WI38 (cell line): ENCODE data around the gene ZFYVE9.

Experiments
- H3K4me3 ChIP-seq: 2 replicates; pipeline ENCODE4 v1.5.1; 2011; ENCODE audit warnings: low read depth, mild to moderate bottlenecking, control low read depth, low read length
- TF ChIP-seq, protein P1 (sequence below): IDR thresholded peaks from 2 replicates; pipeline ENCODE4 v1.5.1; 2012; ENCODE audit warnings: low read depth, mild to moderate bottlenecking, control low read depth, low read length

Gene ZFYVE9

DNA sequence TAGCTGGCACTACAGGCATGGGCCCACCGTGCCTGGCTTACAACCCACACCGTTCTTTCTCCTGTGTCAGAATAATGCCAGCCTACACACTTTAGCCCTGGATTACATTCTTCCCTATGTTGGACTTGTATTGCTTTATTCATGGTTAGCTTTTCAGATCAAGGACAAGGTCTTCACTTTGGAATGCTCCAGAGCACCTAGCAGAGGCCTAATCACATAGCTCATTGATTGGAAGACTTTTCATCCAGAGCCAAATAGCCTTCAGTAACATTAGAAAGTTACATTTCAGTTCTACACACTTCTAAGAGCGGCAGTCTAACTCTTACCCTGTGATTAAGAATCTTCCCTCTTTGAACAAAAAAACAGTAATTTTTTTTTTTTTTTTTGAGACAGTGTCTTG is 29.4 kb upstream of the ZFYVE9 start:
- H3K4me3 ChIP-seq, result no peak overlapping the region
- TF ChIP-seq, protein P1, sequence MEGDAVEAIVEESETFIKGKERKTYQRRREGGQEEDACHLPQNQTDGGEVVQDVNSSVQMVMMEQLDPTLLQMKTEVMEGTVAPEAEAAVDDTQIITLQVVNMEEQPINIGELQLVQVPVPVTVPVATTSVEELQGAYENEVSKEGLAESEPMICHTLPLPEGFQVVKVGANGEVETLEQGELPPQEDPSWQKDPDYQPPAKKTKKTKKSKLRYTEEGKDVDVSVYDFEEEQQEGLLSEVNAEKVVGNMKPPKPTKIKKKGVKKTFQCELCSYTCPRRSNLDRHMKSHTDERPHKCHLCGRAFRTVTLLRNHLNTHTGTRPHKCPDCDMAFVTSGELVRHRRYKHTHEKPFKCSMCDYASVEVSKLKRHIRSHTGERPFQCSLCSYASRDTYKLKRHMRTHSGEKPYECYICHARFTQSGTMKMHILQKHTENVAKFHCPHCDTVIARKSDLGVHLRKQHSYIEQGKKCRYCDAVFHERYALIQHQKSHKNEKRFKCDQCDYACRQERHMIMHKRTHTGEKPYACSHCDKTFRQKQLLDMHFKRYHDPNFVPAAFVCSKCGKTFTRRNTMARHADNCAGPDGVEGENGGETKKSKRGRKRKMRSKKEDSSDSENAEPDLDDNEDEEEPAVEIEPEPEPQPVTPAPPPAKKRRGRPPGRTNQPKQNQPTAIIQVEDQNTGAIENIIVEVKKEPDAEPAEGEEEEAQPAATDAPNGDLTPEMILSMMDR, result no peak

DNA sequence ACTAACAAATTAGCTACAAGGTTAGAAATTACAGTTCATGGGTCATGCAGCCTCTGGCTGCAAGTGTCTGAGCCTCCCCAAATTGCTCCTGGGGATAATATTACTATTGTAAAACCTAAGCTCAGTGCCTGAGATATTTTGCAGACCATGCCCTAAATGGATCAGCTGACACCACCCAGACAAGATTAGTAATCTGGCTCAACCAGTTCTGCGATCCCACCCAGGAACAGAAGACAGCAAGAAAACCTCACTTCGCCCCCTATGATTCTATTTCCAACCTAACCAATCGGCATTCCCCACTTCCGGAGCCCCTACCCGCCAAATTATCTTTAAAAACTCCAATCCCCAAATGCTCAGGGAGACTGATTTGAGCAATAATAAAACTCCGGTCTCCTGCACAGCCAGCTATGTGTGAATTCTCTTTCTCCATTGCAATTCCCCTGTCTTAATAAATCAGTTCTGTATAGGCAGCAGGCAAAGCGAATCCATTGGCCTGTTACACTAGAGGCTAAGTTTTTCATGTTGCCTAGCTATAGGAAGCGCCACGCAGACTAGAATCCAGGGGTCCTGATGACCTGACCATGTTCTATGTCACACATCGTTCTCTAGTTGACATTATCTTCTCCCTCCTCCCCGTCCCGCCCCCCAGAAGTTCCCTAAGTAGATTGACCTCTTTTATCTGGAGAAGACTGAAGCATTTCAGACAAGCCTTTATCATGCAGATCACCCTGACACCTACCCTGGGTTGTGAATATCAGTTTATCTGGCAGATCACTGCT is 22.4 kb upstream of the ZFYVE9 start:
- TF ChIP-seq, protein P1, result no peak
- no peak overlapping the region for H3K4me3 ChIP-seq

DNA sequence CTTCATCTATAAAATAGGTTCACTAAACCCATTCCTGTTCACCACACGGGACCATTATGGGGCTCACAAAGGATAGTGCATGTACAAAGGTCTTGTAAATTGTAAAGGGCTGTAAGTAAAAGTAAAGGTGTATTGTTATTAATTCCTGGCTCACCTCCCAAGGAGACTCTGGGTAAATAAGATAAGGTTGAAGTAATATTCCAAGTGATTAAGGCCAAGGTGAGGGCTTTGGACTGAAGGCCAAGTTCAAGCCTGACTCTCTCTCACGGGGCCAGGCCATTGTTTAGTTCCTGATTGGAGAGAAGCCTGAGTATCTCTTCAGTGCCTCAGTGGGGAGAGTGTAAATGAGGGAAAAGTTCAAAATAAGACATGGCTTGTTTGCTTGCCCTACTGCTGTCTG is 19.5 kb upstream of the ZFYVE9 start:
- no peak overlapping the region for H3K4me3 ChIP-seq
- TF ChIP-seq, protein P1, result no peak

DNA sequence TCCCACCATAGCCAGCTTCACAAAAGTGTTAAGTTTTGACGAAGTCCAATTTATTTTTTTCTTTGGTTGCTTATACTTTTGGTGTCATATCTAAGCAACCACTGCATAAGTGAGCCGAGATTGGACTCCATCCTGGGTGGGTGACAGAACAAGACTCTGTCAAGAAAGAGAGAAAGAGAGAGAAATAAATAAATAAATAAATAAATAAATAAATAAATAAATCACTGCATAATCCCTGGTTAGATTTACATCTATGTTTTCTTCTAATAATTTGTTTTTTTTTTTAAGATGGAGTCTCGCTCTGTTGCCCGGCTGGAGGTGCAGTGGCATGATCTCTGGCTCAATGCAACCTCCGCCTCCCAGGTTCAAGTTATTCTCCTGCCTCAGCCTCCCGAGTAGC is 18.3 kb upstream of the ZFYVE9 start:
- TF ChIP-seq, protein P1, result no peak

DNA sequence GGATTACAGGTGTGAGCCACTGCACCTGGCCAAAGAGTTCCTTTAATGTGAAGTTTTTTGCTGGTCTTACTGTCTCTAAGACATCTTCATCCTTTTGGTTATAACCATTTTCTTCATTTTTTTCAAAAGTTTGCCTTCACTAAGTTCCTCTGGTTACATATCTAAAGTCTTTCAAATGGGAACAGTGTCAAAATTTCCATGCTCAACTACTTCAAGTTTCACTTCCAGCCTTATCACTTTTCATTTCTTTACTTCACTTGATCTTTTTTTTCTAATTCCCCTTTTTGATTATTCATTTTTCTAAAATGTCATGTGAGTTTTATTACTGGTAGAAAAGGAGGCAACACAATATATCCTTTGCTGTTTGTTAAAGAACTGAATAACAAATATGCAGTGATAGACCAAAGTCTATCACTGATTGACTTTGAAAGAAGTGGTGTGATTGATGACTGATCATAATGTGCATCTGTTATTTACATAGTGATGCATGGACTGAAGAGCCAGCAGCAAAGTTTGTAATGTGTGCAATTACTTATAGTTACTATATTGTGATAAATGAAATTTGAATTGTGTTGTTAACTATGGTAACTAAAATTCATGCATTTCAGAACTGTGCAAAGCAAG is 16.0 kb upstream of the ZFYVE9 start:
- TF ChIP-seq, protein P1, result no peak
- H3K4me3 ChIP-seq, result no peak overlapping the region

More for the DNA sequence above, 18.3 kb upstream of the ZFYVE9 start:
- H3K4me3 ChIP-seq, result no peak overlapping the region

DNA sequence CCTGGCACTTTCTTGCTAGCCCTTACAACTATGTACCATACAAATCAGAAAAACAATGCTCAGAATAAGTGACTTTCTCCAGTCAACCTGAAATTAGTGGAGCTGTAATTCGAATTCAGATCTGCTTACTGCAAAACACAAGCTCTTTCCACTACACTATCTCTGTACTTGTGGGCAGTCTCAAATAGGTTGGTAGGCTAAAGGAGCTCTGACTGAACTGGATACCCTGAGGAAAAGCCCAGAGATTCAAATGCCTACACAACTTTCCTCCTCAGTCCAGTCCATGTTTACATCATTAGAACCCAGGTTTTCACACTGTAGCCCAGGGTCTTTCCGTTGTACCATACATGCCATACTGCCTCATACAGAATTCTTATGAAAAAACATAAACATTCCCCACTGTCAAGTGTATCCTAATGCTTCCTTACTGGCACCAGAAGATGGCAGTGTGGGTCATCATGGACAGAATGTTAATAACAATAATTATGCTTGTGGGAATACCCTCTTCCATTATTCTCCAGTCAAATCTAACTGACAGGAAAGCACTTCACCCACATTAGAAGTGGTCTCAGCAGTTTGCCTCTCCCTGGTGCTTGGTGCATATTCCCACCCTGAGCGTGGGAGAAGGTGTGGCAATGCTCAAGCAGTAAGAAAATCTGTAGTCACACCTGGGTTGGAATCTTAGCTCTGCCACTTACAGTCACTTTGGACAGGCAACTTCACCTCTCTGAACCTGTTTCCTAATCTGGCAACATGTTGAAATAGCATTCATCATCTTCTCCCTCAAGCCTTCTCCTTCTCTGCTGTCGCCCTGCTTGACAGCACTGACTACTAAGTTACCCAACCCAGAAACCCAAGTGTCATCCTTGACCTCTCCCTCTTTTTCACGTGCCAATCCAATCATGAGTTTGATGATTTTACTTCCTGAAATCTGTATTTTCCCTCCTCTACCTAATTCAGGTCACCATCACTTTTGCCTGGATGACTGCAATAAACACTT is 14.4 kb upstream of the ZFYVE9 start:
- TF ChIP-seq, protein P1, result peak; percentile 46; the same call in 1 of the 2 replicates

More for the DNA sequence above, 14.4 kb upstream of the ZFYVE9 start:
- no peak overlapping the region for H3K4me3 ChIP-seq
